Trophoblast cell (in vitro differentiated cells and primary cell): ENCODE measurements around the gene ARMC6.

Source experiments
- DNase-seq, 2 donors: peaks; one replicate each; pipeline ENCODE4 v3.0.0-alpha.2; 2016
- H2AFZ ChIP-seq: 2 replicates; pipeline ENCODE4 v1.6.1; 2013; ENCODE audit warnings: low read length, moderate library complexity, mild to moderate bottlenecking; ENCODE audit not compliant: insufficient read depth, poor library complexity
- H2AK5ac ChIP-seq: 2 replicates; pipeline ENCODE4 v1.6.1; 2013; ENCODE audit warnings: mild to moderate bottlenecking, low read length
- H2BK120ac ChIP-seq: 2 replicates; pipeline ENCODE4 v1.6.1; 2013; ENCODE audit warnings: low read length, mild to moderate bottlenecking, moderate library complexity; ENCODE audit not compliant: insufficient read depth, poor library complexity
- H2BK12ac ChIP-seq: 2 replicates; pipeline ENCODE4 v1.6.1; 2013; ENCODE audit warnings: mild to moderate bottlenecking, low read length, moderate library complexity
- H2BK5ac ChIP-seq: 2 replicates; pipeline ENCODE4 v1.6.1; 2013; ENCODE audit warnings: low read length, low read depth, moderate library complexity, mild to moderate bottlenecking; ENCODE audit not compliant: poor library complexity
- H3K14ac ChIP-seq: 2 replicates; pipeline ENCODE4 v1.6.1; 2013; ENCODE audit warnings: mild to moderate bottlenecking, low read length
- H3K18ac ChIP-seq: 2 replicates; pipeline ENCODE4 v1.6.1; 2013; ENCODE audit warnings: mild to moderate bottlenecking, low read length
- H3K23ac ChIP-seq: 2 replicates; pipeline ENCODE4 v1.6.1; 2013; ENCODE audit warnings: low read length
- H3K27ac ChIP-seq: 2 replicates; pipeline ENCODE4 v1.5.1; 2013; ENCODE audit warnings: low read depth, mild to moderate bottlenecking, inconsistent platforms, low read length, moderate library complexity
- H3K27me3 ChIP-seq: 2 replicates; pipeline ENCODE4 v1.6.1; 2013; ENCODE audit warnings: inconsistent platforms, mild to moderate bottlenecking, low read length, moderate library complexity; ENCODE audit not compliant: insufficient read depth
- H3K36me3 ChIP-seq, 2 experiments: 1 replicate in 1 of 2; 2 replicates in 1 of 2; pipeline ENCODE4 v1.6.1; 2013; ENCODE audit warnings: low read length in 2 of 2, mild to moderate bottlenecking in 2 of 2, moderate library complexity in 1 of 2; ENCODE audit not compliant: insufficient read depth in 2 of 2, control insufficient read depth in 1 of 2
- H3K4ac ChIP-seq: 2 replicates; pipeline ENCODE4 v1.6.1; 2013; ENCODE audit warnings: low read depth, mild to moderate bottlenecking, low read length, moderate library complexity
- H3K4me1 ChIP-seq, 2 experiments: 1 replicate in 1 of 2; 2 replicates in 1 of 2; pipeline ENCODE4 v1.6.1; 2013; ENCODE audit warnings: low read length in 2 of 2, mild to moderate bottlenecking in 2 of 2, moderate library complexity in 1 of 2; ENCODE audit not compliant: insufficient read depth in 2 of 2, control insufficient read depth in 1 of 2
- H3K4me2 ChIP-seq: 2 replicates; pipeline ENCODE4 v1.6.1; 2013; ENCODE audit warnings: inconsistent platforms, mild to moderate bottlenecking, low read length, moderate library complexity
- H3K4me3 ChIP-seq: 2 replicates; pipeline ENCODE4 v1.5.1; 2013; ENCODE audit warnings: mild to moderate bottlenecking, low read depth, low read length, inconsistent platforms
- H3K79me1 ChIP-seq: one replicate; pipeline ENCODE4 v1.6.1; 2013; ENCODE audit warnings: low read length
- H3K79me2 ChIP-seq: 2 replicates; pipeline ENCODE4 v1.6.1; 2013; ENCODE audit warnings: low read length, mild to moderate bottlenecking; ENCODE audit not compliant: control insufficient read depth, insufficient read depth, poor library complexity
- H3K9ac ChIP-seq: 2 replicates; pipeline ENCODE4 v1.6.1; 2013; ENCODE audit warnings: mild to moderate bottlenecking, low read length
- H3K9me3 ChIP-seq: 2 replicates; pipeline ENCODE4 v1.6.1; 2013; ENCODE audit warnings: low read depth, mild to moderate bottlenecking, control low read depth, inconsistent platforms, low read length; ENCODE audit not compliant: insufficient read depth
- H4K12ac ChIP-seq: 2 replicates; pipeline ENCODE4 v1.6.1; 2013; ENCODE audit warnings: low read depth, mild to moderate bottlenecking, low read length, moderate library complexity
- H4K8ac ChIP-seq: 2 replicates; pipeline ENCODE4 v1.6.1; 2013; ENCODE audit warnings: low read depth, mild to moderate bottlenecking, low read length, moderate library complexity
- H4K91ac ChIP-seq: one replicate; pipeline ENCODE4 v1.6.1; 2013; ENCODE audit warnings: low read depth, mild to moderate bottlenecking, low read length, moderate library complexity
- WGBS: extraction: QIAGEN DNeasy Blood & Tissue Kit; methylation state at CpG from one replicate; pipeline ENCODE4 v1.1.7; 2013; ENCODE audit warnings: missing lambda C conversion rate; ENCODE audit not compliant: insufficient read length, insufficient coverage; ENCODE audit errors: extremely low coverage; 5-methylcytosine and 5-hydroxymethylcytosine counted together

The ARMC6 gene

GRCh38 chr19:18996796-18997394, 36.5 kb upstream of the ARMC6 start:
- no peak overlapping the region for H3K27ac ChIP-seq
- H3K4me3 ChIP-seq, result no peak overlapping the region
- no peaks in the 10 kb centered on the region for H3K9me3 ChIP-seq
- H3K79me1 ChIP-seq, result no peaks in the 10 kb centered on the region
- H3K18ac ChIP-seq, result no peak overlapping the region
- H4K12ac ChIP-seq, result no peak overlapping the region
- H3K79me2 ChIP-seq, result no peaks in the 10 kb centered on the region
- H3K4me2 ChIP-seq, result no peak overlapping the region
- H3K9ac ChIP-seq, result no peak overlapping the region
- no peak overlapping the region for H4K8ac ChIP-seq
- no peaks in the 10 kb centered on the region for H3K4me1 ChIP-seq
- no peak overlapping the region for H2AFZ ChIP-seq
- DNase-seq, result no peak
- no peak overlapping the region for H2BK5ac ChIP-seq
- no peak overlapping the region for H3K14ac ChIP-seq
- H3K23ac ChIP-seq, result no peak overlapping the region
- no peak overlapping the region for H3K4ac ChIP-seq
- H2AK5ac ChIP-seq, result no peak overlapping the region
- H3K27me3 ChIP-seq, result no peaks in the 10 kb centered on the region
- H2BK120ac ChIP-seq, result no peak overlapping the region
- no peak overlapping the region for H4K91ac ChIP-seq
- peaks cover 50 to 63% of the 10 kb centered on the region in 2 experiments for H3K36me3 ChIP-seq
- WGBS, result no CpG with 5 or more reads among the region's 6 CpGs
- H2BK12ac ChIP-seq, result no peak overlapping the region

DNA sequence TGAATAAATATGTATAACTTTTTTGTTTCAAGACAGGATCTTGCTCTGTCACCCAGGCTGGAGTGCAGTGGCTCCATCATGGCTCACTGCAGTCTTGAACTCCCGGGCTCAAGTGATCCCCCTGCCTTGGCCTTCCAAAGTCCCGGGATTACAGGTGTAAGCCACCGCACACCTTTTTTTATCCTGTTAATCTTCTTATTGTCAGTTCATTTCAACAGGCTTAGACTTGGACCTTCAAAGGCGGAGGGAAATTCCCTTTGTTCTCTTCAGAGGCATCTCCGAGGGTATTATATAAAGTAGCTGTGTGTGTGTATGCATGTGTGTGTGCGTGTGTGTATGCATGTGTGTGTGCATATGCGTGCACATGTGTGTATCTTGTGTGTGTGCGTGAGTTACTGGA, 35.1 kb upstream of the ARMC6 start:
- H4K8ac ChIP-seq, result no peak overlapping the region
- H2BK5ac ChIP-seq, result no peak overlapping the region
- H3K79me2 ChIP-seq, result no peaks in the 10 kb centered on the region
- H3K9ac ChIP-seq, result no peak overlapping the region
- no peak overlapping the region for H4K91ac ChIP-seq
- H3K4me1 ChIP-seq, result no peaks in the 10 kb centered on the region
- H3K4me2 ChIP-seq, result no peak overlapping the region
- no CpG with 5 or more reads among the region's 8 CpGs for WGBS
- H4K12ac ChIP-seq, result no peak overlapping the region
- H2BK120ac ChIP-seq, result no peak overlapping the region
- H3K27me3 ChIP-seq, result no peaks in the 10 kb centered on the region
- no peak overlapping the region for H3K4me3 ChIP-seq
- H3K18ac ChIP-seq, result no peak overlapping the region
- no peak overlapping the region for H3K23ac ChIP-seq
- H3K14ac ChIP-seq, result no peak overlapping the region
- H2AFZ ChIP-seq, result no peak overlapping the region
- no peak overlapping the region for H2AK5ac ChIP-seq
- no peak overlapping the region for H2BK12ac ChIP-seq
- DNase-seq, result no peak
- H3K9me3 ChIP-seq, result no peaks in the 10 kb centered on the region
- no peak overlapping the region for H3K27ac ChIP-seq
- H3K36me3 ChIP-seq, result peaks cover 50 to 64% of the 10 kb centered on the region in 2 experiments
- H3K79me1 ChIP-seq, result no peaks in the 10 kb centered on the region
- no peak overlapping the region for H3K4ac ChIP-seq

DNA sequence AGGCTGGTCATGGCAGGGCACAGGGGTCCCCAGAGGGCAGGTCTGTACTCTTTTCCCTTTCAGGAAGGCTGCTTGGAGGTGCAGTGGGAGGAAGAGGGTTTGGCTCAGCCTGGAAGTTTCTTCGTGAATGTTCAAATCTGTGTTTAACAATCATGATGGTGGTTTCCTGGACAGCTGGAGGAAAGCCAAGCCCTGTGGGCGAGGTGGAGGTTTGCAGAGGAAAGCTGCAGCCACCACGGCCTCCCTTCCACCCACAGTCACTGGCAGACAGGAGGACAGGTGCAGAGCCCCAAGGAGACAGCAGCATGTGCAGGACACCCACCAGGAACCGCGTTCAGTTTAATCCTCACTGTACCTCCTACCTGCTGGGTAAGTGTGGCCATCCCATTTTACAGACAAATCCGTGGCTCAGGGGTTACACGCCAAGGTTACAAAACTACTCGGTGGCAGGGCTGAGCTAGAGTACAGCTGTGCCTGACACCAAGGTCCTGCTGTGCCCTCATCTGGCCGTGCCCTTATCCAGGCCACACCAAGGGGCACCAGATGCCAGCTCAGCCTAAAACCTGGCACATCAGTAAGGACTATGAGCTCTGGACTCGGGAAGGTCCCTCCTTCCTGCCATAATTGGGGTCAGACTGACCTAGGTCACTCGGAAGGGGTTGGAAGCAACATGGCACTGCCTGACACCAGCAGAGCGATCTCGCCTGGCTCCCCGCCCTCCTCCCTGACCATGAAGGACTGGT, 34.2 kb upstream of the ARMC6 start:
- Histone ChIP-seq H3K27ac (no peak overlapping the region), H3K4me2 (no peak overlapping the region), H4K91ac (no peak overlapping the region), H3K9me3 (no peaks in the 10 kb centered on the region), H3K23ac (no peak overlapping the region), H3K79me1 (no peaks in the 10 kb centered on the region), H3K4ac (no peak overlapping the region), H3K14ac (no peak overlapping the region), H3K18ac (no peak overlapping the region), H3K27me3 (no peaks in the 10 kb centered on the region), H2AFZ (no peak overlapping the region), H3K4me3 (no peak overlapping the region), H3K36me3 (peaks cover 51 to 64% of the 10 kb centered on the region in 2 experiments), H4K12ac (no peak overlapping the region), H2BK120ac (no peak overlapping the region), H2AK5ac (no peak overlapping the region), H2BK12ac (no peak overlapping the region), H3K79me2 (no peaks in the 10 kb centered on the region), H3K4me1 (no peaks in the 10 kb centered on the region), H2BK5ac (no peak overlapping the region), H3K9ac (no peak overlapping the region), H4K8ac (no peak overlapping the region)
- no CpG with 5 or more reads among the region's 14 CpGs for WGBS
- no peak for DNase-seq

DNA sequence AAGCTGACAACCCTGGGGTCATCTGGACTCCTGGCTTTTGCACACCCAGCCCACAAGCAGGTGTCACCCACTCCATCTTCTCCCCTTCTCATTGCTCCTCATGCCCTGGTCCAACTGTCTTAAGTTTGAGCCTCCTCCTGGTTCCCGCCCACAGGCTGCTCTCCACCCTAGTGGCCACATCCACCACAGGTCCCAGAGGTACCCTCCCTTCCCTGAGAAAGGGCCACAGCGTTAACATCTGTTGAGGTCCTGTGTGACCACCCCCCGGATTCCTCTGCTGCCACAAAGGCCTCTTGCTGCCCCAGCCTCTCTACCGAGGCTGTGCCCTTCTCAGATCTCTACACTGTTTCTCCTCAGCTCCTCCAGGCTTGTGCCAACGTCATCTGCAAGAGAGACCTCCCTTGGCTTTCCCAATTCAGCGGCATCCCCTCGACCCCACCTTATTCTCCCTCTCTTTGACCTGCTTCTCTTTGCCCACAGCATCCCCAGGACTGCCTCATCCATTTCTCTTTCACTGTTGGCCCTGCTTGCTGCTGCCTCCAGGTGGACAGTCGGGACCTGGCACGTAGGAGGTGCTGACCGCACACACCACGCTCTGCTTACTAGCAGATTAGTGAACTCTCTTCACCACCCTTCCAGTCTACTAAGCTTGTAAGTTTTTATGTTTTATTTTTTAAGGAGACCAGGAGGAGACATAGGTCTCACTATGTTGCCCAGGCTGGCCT, 33.3 kb upstream of the ARMC6 start:
- H4K8ac ChIP-seq, result no peak overlapping the region
- H3K9ac ChIP-seq, result no peak overlapping the region
- H3K36me3 ChIP-seq, result peaks cover 51 to 64% of the 10 kb centered on the region in 2 experiments
- no peak overlapping the region for H3K27ac ChIP-seq
- no peaks in the 10 kb centered on the region for H3K79me2 ChIP-seq
- no peak overlapping the region for H2BK12ac ChIP-seq
- H3K9me3 ChIP-seq, result no peaks in the 10 kb centered on the region
- no peak overlapping the region for H3K23ac ChIP-seq
- no peak overlapping the region for H2AK5ac ChIP-seq
- no peak overlapping the region for H3K18ac ChIP-seq
- WGBS, result no CpG with 5 or more reads among the region's 11 CpGs
- no peak overlapping the region for H2AFZ ChIP-seq
- no peaks in the 10 kb centered on the region for H3K4me1 ChIP-seq
- DNase-seq, result no peak
- H3K14ac ChIP-seq, result no peak overlapping the region
- no peak overlapping the region for H3K4ac ChIP-seq
- no peak overlapping the region for H3K4me2 ChIP-seq
- H3K27me3 ChIP-seq, result no peaks in the 10 kb centered on the region
- H4K91ac ChIP-seq, result no peak overlapping the region
- H3K79me1 ChIP-seq, result no peaks in the 10 kb centered on the region
- no peak overlapping the region for H3K4me3 ChIP-seq
- no peak overlapping the region for H4K12ac ChIP-seq
- H2BK5ac ChIP-seq, result no peak overlapping the region
- H2BK120ac ChIP-seq, result no peak overlapping the region
